Measurements from ENCODE around the gene NUAK2.
A peak's percentile ranks its signal among the peaks of the same experiment; 100 is the strongest.

Gene NUAK2

GRCh38 chr1:205344066-205344928, 22.8 kb upstream of the NUAK2 start:
- no peak for TF ChIP-seq CTCF (IDR thresholded peaks at IDR 0.05; ENCODE audit: insufficient read depth, low read length, poor library complexity, severe bottlenecking)
- Histone ChIP-seq H3K4me3 (replicated peaks; ENCODE audit: low read depth, low read length) (no peak overlapping the region), H3K27me3 (replicated peaks; ENCODE audit: control insufficient read depth, insufficient read depth, low read length) (peaks cover 2% of the 10 kb centered on the region), H3K36me3 (ENCODE audit: control insufficient read depth, insufficient read depth, low read length) (no peaks in the 10 kb centered on the region)
- no peak for DNase-seq (ENCODE audit: extremely low read depth, insufficient read length)

- no peaks in the 10 kb centered on the region; the same call in none of the 2 replicates for H3K27me3 ChIP-seq (replicated peaks; ENCODE audit: control insufficient read depth, insufficient read depth, low read length)
- H3K4me3 ChIP-seq (replicated peaks; ENCODE audit: low read depth, low read length): no peak overlapping the region
- no peaks in the 10 kb centered on the region for H3K36me3 ChIP-seq (ENCODE audit: control insufficient read depth, insufficient read depth, low read length)
- TF ChIP-seq CTCF (IDR thresholded peaks at IDR 0.05; ENCODE audit: insufficient read depth, low read length, poor library complexity, severe bottlenecking): no peak
- DNase-seq (ENCODE audit: extremely low read depth, insufficient read length): no peak
These were observed 22.0 kb upstream of the NUAK2 start for GRCh38 chr1:205343431-205344065.

GRCh38 chr1:205342986-205343385, 21.4 kb upstream of the NUAK2 start:
- no peak overlapping the region for H3K4me3 ChIP-seq (replicated peaks; ENCODE audit: low read depth, low read length)
- TF ChIP-seq CTCF (IDR thresholded peaks at IDR 0.05; ENCODE audit: insufficient read depth, low read length, poor library complexity, severe bottlenecking): no peak
- H3K27me3 ChIP-seq (replicated peaks; ENCODE audit: control insufficient read depth, insufficient read depth, low read length): peaks cover 2% of the 10 kb centered on the region
- no peak for DNase-seq (ENCODE audit: extremely low read depth, insufficient read length)
- H3K36me3 ChIP-seq (ENCODE audit: control insufficient read depth, insufficient read depth, low read length): no peaks in the 10 kb centered on the region

- no peaks in the 10 kb centered on the region for H3K36me3 ChIP-seq (ENCODE audit: control insufficient read depth, insufficient read depth, low read length)
- H3K27me3 ChIP-seq (replicated peaks; ENCODE audit: control insufficient read depth, insufficient read depth, low read length): peaks cover 2% of the 10 kb centered on the region
- DNase-seq (ENCODE audit: extremely low read depth, insufficient read length): no peak
- no peak overlapping the region for H3K4me3 ChIP-seq (replicated peaks; ENCODE audit: low read depth, low read length)
- no peak for TF ChIP-seq CTCF (IDR thresholded peaks at IDR 0.05; ENCODE audit: insufficient read depth, low read length, poor library complexity, severe bottlenecking)
These were observed 19.1 kb upstream of the NUAK2 start for GRCh38 chr1:205340676-205341075.

GRCh38 chr1:205339717-205340116, 18.2 kb upstream of the NUAK2 start:
- no peak for TF ChIP-seq CTCF (IDR thresholded peaks at IDR 0.05; ENCODE audit: insufficient read depth, low read length, poor library complexity, severe bottlenecking)
- Histone ChIP-seq H3K4me3 (replicated peaks; ENCODE audit: low read depth, low read length) (no peak overlapping the region), H3K27me3 (replicated peaks; ENCODE audit: control insufficient read depth, insufficient read depth, low read length) (peaks cover 2% of the 10 kb centered on the region), H3K36me3 (ENCODE audit: control insufficient read depth, insufficient read depth, low read length) (no peaks in the 10 kb centered on the region)
- peak; percentile 59 for DNase-seq (ENCODE audit: extremely low read depth, insufficient read length)
